ENCODE measurements around the gene TPCN2.

TPCN2 gene

DNA sequence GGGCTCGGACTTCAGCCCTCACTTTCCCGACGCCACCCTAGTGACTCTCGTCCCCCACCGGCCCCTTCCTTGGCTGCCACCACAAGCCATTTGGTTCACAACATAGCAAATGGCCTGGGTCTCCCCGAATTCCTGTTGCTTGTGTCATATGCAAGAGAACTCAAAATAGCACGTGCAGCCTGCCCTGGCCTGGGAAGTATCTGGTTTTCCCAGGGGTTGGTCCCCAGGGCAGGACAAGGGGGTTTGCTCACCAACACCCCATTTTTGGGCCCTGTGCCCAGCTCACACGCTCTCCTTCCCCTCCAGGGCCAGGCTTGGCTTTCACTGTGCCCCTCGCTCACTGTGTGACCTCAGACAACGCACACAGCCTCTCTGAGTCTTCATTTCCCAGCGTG is 12.8 kb upstream of the TPCN2 start:
- Histone ChIP-seq H3K4me1 (peaks cover 0 to 36% (median 13%) of the 10 kb centered on the region in 4 donors), H3K9me3 (no peaks in the 10 kb centered on the region), H3K36me3 (no peaks in the 10 kb centered on the region), H3K4me3 (no peak overlapping the region), H3K27me3 (peaks cover 0 to 2% of the 10 kb centered on the region in 2 donors), H3K27ac (peak overlapping the region; percentile 75 to 82)
- TF ChIP-seq, protein P1, sequence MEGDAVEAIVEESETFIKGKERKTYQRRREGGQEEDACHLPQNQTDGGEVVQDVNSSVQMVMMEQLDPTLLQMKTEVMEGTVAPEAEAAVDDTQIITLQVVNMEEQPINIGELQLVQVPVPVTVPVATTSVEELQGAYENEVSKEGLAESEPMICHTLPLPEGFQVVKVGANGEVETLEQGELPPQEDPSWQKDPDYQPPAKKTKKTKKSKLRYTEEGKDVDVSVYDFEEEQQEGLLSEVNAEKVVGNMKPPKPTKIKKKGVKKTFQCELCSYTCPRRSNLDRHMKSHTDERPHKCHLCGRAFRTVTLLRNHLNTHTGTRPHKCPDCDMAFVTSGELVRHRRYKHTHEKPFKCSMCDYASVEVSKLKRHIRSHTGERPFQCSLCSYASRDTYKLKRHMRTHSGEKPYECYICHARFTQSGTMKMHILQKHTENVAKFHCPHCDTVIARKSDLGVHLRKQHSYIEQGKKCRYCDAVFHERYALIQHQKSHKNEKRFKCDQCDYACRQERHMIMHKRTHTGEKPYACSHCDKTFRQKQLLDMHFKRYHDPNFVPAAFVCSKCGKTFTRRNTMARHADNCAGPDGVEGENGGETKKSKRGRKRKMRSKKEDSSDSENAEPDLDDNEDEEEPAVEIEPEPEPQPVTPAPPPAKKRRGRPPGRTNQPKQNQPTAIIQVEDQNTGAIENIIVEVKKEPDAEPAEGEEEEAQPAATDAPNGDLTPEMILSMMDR (IDR thresholded peaks at IDR 0.05), result no peak
- intact Hi-C loops (cut with DNase I; ENCODE audit: low total_unique reads), result no loop called here
- peak; percentile 68 to 89 for DNase-seq

DNA sequence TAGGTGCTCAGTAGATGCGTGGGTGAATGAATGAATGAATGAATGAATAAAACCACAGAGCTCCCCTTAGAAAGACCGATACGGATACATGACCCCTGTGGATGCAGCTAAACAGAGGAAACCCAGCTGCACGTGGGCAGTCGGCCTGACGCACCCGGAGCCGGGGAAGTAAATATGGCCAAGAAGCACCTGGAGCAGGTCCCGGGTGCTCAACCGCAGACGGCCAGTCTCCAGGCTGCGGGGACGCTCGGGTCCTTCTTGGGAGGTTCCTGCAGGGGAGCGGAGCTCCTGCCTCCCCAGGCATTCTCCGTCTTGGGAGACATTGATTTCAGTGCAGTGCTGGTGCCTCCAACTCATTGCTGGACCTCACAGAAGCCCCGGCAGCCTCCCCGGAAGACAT is 11.7 kb upstream of the TPCN2 start:
- TF ChIP-seq, protein P1 (IDR thresholded peaks at IDR 0.05), result no peak
- peaks cover 0 to 36% (median 13%) of the 10 kb centered on the region in 4 donors for H3K4me1 ChIP-seq
- DNase-seq, result no peak
- intact Hi-C loops (cut with DNase I; ENCODE audit: low total_unique reads), result no loop called here
- peaks cover 0 to 2% of the 10 kb centered on the region in 2 donors for H3K27me3 ChIP-seq
- H3K9me3 ChIP-seq, result no peaks in the 10 kb centered on the region
- peak overlapping the region in 1 of 2 donors; percentile 82 for H3K27ac ChIP-seq
- no peak overlapping the region for H3K4me3 ChIP-seq
- H3K36me3 ChIP-seq, result no peaks in the 10 kb centered on the region

DNA sequence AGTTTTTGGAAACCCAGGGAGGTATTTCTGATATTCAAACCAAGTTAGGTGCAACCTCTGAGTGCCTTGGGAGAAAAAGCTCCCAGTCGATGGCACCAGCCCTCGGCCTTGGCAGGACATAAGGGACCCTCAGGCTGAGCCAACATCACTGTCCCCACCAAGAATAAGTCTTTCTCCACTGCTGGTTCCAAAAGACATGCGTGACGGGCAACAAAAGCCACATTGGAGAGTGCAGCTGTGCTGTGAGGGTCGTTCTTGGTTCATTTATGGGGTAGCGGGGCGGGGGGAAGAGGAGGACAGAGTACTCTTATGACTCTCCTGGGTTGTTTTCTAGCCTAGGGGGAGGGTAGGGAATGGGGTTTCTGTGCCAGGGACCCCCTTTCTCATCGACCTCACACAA is 11.2 kb upstream of the TPCN2 start:
- Histone ChIP-seq H3K36me3 (no peaks in the 10 kb centered on the region), H3K27ac (no peak overlapping the region), H3K4me1 (peaks cover 0 to 36% (median 13%) of the 10 kb centered on the region in 4 donors), H3K4me3 (no peak overlapping the region), H3K9me3 (no peaks in the 10 kb centered on the region), H3K27me3 (peaks cover 0 to 2% of the 10 kb centered on the region in 2 donors)
- intact Hi-C loops (cut with DNase I; ENCODE audit: low total_unique reads), result no loop called here
- DNase-seq, result no peak
- TF ChIP-seq, protein P1 (IDR thresholded peaks at IDR 0.05), result no peak

DNA sequence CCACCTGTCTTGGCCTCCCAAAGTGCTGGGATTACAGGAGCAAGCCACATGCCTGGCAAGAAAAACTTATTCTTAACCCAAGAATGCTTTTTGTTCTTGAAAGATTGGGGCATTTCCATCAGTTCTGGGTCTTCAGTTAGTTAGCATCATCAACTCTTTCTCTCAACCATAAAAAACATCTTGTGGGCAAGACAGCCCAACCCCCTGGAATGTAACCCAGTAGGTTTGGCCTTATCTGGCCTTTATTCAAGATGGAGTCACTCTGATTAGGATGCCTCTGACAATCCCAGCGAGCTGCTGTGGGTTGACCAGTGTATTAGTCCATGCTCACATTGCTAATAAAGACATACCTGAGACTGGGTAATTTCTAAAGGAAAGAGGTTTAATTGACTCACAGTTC is 9.2 kb upstream of the TPCN2 start:
- Histone ChIP-seq H3K4me1 (peaks cover 0 to 43% (median 16%) of the 10 kb centered on the region in 4 donors), H3K4me3 (no peak overlapping the region), H3K27ac (no peak overlapping the region), H3K36me3 (no peaks in the 10 kb centered on the region), H3K27me3 (peaks cover 0 to 2% of the 10 kb centered on the region in 2 donors), H3K9me3 (no peaks in the 10 kb centered on the region)
- no peak for DNase-seq
- TF ChIP-seq, protein P1 (IDR thresholded peaks at IDR 0.05), result no peak
- intact Hi-C loops (cut with DNase I; ENCODE audit: low total_unique reads), result no loop called here

DNA sequence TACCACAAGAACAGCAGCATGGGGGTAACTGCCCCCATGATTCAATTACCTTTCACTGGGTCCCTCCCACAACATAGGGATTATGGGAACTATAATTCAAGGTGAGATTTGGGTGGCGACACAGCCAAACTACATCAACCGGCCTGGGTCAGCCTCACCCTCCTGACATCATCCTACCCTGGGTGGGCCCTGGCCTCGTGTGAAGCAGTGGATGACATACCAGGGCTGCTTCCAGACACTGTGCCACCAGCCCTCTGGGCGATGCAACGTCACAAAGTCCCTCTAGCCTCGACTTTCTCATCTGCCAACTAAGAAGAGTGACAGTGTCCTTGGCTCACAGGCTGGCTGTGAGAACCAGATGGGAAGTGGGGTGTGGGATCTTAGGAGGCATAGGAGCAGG is 8.7 kb upstream of the TPCN2 start:
- peaks cover 0 to 2% of the 10 kb centered on the region in 2 donors for H3K27me3 ChIP-seq
- no peaks in the 10 kb centered on the region for H3K9me3 ChIP-seq
- no peak overlapping the region for H3K27ac ChIP-seq
- H3K36me3 ChIP-seq, result no peaks in the 10 kb centered on the region
- no peak overlapping the region for H3K4me3 ChIP-seq
- intact Hi-C loops (cut with DNase I; ENCODE audit: low total_unique reads), result no loop called here
- TF ChIP-seq, protein P1 (IDR thresholded peaks at IDR 0.05), result no peak
- DNase-seq, result no peak
- peaks cover 0 to 41% (median 16%) of the 10 kb centered on the region in 4 donors for H3K4me1 ChIP-seq

Measured in tibial artery (tissue), 4 donors.